Omental fat pad (tissue), 4 donors: ENCODE results near the gene DCPS. TPM values are rescaled to one million over a fixed set of nuclear protein-coding genes. Genes with fewer than 3 reads are reported as not detected.
"Not testable (repeated sequence)": the region's sequence is repeated elsewhere in the genome, so short reads cannot be mapped to it uniquely, and the experiment has no call there.

Experiments used
- ATAC-seq: fragments of 150-250 bp; one replicate; pipeline ENCODE4 v1.9.1; 2016; ENCODE audit warnings: mild to moderate bottlenecking, moderate library complexity; ENCODE audit not compliant: low FRiP score
- DNase-seq: peaks from one replicate; pipeline ENCODE4 v3.0.0-alpha.2; 2019; ENCODE audit warnings: low spot score
- CTCF ChIP-seq, 3 donors: fragments of 450-650 bp; IDR thresholded peaks; one replicate each; pipeline ENCODE4 v1.5.1; 2016 to 2017; ENCODE audit warnings: antibody characterized with exemption in 3 of 3, mild to moderate bottlenecking in 3 of 3, moderate library complexity in 2 of 3
- total RNA-seq, 4 donors: library from RNA; depleted of rRNA; stranded (reverse); fragments of >200 nt; gene quantifications; one replicate each; pipeline ENCODE4 v1.1.0, GENCODE V29; 2016

The DCPS gene
- total RNA-seq, 4 donors from 2014 or later = 8.0 to 12.4 (median 9.9) TPM

GRCh38 chr11:126370016-126370415, 66.2 kb downstream of the DCPS start:
- DNase-seq = no peak
- no peak for TF ChIP-seq CTCF (IDR thresholded peaks at IDR 0.05)
- ATAC-seq = no peak

GRCh38 chr11:126371595-126371994, 67.7 kb downstream of the DCPS start:
- ATAC-seq = no peak
- no peak for DNase-seq
- TF ChIP-seq CTCF (IDR thresholded peaks at IDR 0.05) = no peak

GRCh38 chr11:126373389-126374066, 69.7 kb downstream of the DCPS start:
- peak; percentile 91 for ATAC-seq
- not testable (repeated sequence) for DNase-seq

- DNase-seq, ATAC-seq: not testable (repeated sequence)
Measured at GRCh38 chr11:126374562-126375300, 70.9 kb downstream of the DCPS start.

- ATAC-seq (no peak), DNase-seq (no peak)
Measured at GRCh38 chr11:126375726-126376125, 71.9 kb downstream of the DCPS start.

GRCh38 chr11:126378763-126379162, 74.9 kb downstream of the DCPS start:
- ATAC-seq (no peak), DNase-seq (no peak)
- no peak for TF ChIP-seq CTCF (IDR thresholded peaks at IDR 0.05)

More at GRCh38 chr11:126375726-126376125, 71.9 kb downstream of the DCPS start:
- TF ChIP-seq CTCF (IDR thresholded peaks at IDR 0.05) = no peak

- ATAC-seq (no peak), DNase-seq (no peak)
- no peak for TF ChIP-seq CTCF (IDR thresholded peaks at IDR 0.05)
Measured at GRCh38 chr11:126380909-126381308, 77.0 kb downstream of the DCPS start.

- DNase-seq = not testable (repeated sequence)
Measured at GRCh38 chr11:126381960-126382359, 78.1 kb downstream of the DCPS start.

GRCh38 chr11:126382641-126383040, 78.8 kb downstream of the DCPS start:
- not testable (repeated sequence) for DNase-seq, ATAC-seq

More at GRCh38 chr11:126381960-126382359, 78.1 kb downstream of the DCPS start:
- not testable (repeated sequence) for ATAC-seq
